Endodermal cell (in vitro differentiated cells): Measurements from ENCODE around the gene HOXA6. TPM values are rescaled to one million over a fixed set of nuclear protein-coding genes. Genes with fewer than 3 reads are reported as not detected.

Experiments
- DNase-seq: peaks from one replicate; pipeline ENCODE4 v3.0.0-alpha.2; 2017
- H3K27ac ChIP-seq: 2 replicates; pipeline ENCODE4 v1.5.1; 2013; ENCODE audit warnings: mild to moderate bottlenecking, low read depth, low read length, moderate library complexity
- H3K27me3 ChIP-seq: 2 replicates; pipeline ENCODE4 v1.6.1; 2013; ENCODE audit warnings: mild to moderate bottlenecking, low read length, moderate library complexity; ENCODE audit not compliant: insufficient read depth, control insufficient read depth, poor library complexity, severe bottlenecking
- H3K36me3 ChIP-seq: 2 replicates; pipeline ENCODE4 v1.7.0; 2013; ENCODE audit warnings: mild to moderate bottlenecking, low read length, moderate library complexity; ENCODE audit not compliant: control insufficient read depth, insufficient read depth
- H3K4me1 ChIP-seq: one replicate; pipeline ENCODE4 v1.7.0; 2013; ENCODE audit warnings: low read length; ENCODE audit not compliant: control insufficient read depth, insufficient read depth
- H3K4me3 ChIP-seq: 2 replicates; pipeline ENCODE4 v1.5.1; 2013; ENCODE audit warnings: mild to moderate bottlenecking, low read length, moderate library complexity
- H3K9ac ChIP-seq: 2 replicates; pipeline ENCODE4 v1.6.1; 2013; ENCODE audit warnings: mild to moderate bottlenecking, low read length, moderate library complexity; ENCODE audit not compliant: poor library complexity, severe bottlenecking; ENCODE audit errors: extremely low read depth
- H3K9me3 ChIP-seq: 2 replicates; pipeline ENCODE4 v1.6.1; 2013; ENCODE audit warnings: mild to moderate bottlenecking, low read length, moderate library complexity; ENCODE audit not compliant: control insufficient read depth
- H3K27ac Mint-ChIP-seq: 2 replicates; pipeline ENCODE4 v1.8.0; 2020; ENCODE audit warnings: mixed read lengths
- H3K27me3 Mint-ChIP-seq: 2 replicates; pipeline ENCODE4 v1.8.0; 2021; ENCODE audit warnings: mild to moderate bottlenecking, mixed read lengths; ENCODE audit not compliant: insufficient read depth
- H3K36me3 Mint-ChIP-seq: 2 replicates; pipeline ENCODE4 v1.8.0; 2020; ENCODE audit warnings: low read depth, mixed read lengths
- H3K4me1 Mint-ChIP-seq: 2 replicates; pipeline ENCODE4 v1.8.0; 2020; ENCODE audit warnings: mixed read lengths
- H3K4me3 Mint-ChIP-seq: 2 replicates; pipeline ENCODE4 v1.8.0; 2020; ENCODE audit warnings: mild to moderate bottlenecking, moderate library complexity, mixed read lengths
- H3K9me3 Mint-ChIP-seq: 2 replicates; pipeline ENCODE4 v1.8.0; 2020; ENCODE audit warnings: mild to moderate bottlenecking, mixed read lengths
- WGBS, 2 experiments: methylation state at CpG; one replicate each; pipeline versions ENCODE4 v1.1.5 to v1.1.7; 2013; ENCODE audit warnings: missing lambda C conversion rate in 2 of 2, mixed read lengths in 1 of 2; ENCODE audit not compliant: insufficient coverage in 1 of 2, insufficient read length in 1 of 2; 5-methylcytosine and 5-hydroxymethylcytosine counted together
- total RNA-seq, 2 donors: library from RNA; stranded (reverse); fragmentation: NEBNext Ultra II Directional in 1 of 2; extraction: Animal tissue kit (Norgen Biotek cat#: 25700) in 1 of 2; gene quantifications; 2 replicates in 1 of 2; 3 replicates in 1 of 2; pipeline ENCODE4 v1.2.1, GENCODE V29; 2021
- TF ChIP-seq, protein P1 (sequence below): fragments of 200-600 bp; sonication (generic); conservative IDR thresholded peaks from 2 replicates; pipeline ENCODE4 v1.5.0; 2021; ENCODE audit warnings: antibody characterized with exemption, mild to moderate bottlenecking

HOXA6 gene
- total RNA-seq, 2 donors from 2014 or later, result not detected

DNA sequence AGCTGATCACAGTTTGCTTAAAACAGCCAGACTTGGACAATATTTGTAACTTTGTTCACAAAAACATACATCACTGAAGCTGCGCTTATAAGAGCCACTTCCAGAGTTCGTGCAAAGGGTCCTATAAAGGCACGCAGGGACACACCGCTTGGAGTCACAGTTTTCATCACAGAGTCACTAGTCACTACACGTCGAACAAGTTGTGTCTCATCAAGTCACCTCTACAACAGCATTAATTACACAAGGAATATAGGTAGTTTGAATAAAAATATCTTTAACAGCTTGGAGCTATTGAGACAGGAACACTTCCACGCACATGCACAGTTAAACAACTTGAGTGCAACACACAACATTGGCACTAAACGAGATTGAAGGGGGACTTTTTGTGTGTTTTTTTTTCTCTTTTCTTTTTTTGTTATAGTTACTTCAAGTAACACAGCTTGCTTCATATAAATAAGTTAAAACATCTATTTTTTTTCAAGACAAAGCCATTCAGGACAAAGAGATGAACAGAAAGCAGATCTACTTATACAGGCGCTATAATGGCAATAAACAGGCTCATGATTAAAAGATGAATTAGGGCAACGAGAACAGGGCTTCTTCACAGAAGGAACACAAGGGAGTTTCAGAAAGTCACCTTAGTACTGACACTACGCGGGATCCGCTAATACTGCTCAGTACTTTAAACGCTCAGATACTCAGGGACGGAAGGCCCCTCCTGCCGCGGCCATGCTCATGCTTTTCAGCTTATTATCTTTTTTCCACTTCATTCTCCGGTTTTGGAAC, 6.2 kb downstream of the HOXA6 start:
- Mint-ChIP-seq H3K9me3 (peaks cover 6% of the 10 kb centered on the region), H3K4me1 (peaks cover 11% of the 10 kb centered on the region), H3K36me3 (no peaks in the 10 kb centered on the region), H3K27me3 (peaks cover 100% of the 10 kb centered on the region), H3K27ac (no peak overlapping the region), H3K4me3 (no peak overlapping the region)
- TF ChIP-seq, protein P1, sequence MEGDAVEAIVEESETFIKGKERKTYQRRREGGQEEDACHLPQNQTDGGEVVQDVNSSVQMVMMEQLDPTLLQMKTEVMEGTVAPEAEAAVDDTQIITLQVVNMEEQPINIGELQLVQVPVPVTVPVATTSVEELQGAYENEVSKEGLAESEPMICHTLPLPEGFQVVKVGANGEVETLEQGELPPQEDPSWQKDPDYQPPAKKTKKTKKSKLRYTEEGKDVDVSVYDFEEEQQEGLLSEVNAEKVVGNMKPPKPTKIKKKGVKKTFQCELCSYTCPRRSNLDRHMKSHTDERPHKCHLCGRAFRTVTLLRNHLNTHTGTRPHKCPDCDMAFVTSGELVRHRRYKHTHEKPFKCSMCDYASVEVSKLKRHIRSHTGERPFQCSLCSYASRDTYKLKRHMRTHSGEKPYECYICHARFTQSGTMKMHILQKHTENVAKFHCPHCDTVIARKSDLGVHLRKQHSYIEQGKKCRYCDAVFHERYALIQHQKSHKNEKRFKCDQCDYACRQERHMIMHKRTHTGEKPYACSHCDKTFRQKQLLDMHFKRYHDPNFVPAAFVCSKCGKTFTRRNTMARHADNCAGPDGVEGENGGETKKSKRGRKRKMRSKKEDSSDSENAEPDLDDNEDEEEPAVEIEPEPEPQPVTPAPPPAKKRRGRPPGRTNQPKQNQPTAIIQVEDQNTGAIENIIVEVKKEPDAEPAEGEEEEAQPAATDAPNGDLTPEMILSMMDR, result no peak
- Histone ChIP-seq H3K27me3 (peaks cover 100% of the 10 kb centered on the region), H3K4me3 (no peak overlapping the region), H3K27ac (no peak overlapping the region), H3K4me1 (no peaks in the 10 kb centered on the region), H3K36me3 (no peaks in the 10 kb centered on the region), H3K9me3 (peaks cover 3% of the 10 kb centered on the region), H3K9ac (no peak overlapping the region)
- no peak for DNase-seq
- WGBS, 2 experiments, result 37 to 48% methylated on average over 13 to 18 of the region's 18 CpGs

DNA sequence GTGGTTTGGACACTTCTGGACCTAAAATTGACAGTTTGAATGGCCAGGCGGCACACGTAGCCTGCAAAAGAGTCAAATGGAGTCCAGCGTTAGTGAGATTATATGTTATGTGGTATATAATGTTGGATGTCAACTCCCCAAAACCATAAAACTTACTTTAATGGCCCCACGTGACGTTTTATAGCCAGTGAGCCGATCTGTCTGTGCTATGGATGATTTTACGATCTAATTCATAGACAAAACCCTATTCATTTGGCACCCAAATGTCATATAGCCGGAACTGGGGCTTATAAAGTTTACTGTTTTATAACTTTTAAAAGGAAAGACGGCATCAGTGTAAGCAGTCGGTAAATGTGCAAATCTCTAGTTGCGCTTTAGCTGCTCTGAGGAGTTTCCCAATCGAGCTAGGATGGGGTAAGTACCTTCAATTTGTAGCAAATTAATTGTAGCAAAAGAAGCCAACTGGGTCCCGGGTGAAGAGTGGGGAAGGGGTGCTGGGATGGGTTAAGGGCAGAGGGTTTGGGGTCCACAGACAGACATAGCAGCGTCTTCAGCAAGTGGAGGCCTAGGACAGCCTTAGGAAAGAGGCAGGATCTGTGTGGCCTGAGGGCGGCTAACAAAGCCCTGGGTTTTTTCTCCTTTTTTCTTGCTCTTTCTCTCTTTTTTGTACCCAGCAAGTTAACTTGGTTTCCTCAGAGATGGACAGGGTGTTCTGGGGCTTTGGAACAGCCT, 7.3 kb downstream of the HOXA6 start:
- no peaks in the 10 kb centered on the region for H3K4me1 ChIP-seq
- H3K9me3 ChIP-seq, result peaks cover 3% of the 10 kb centered on the region
- Mint-ChIP-seq H3K27me3 (peaks cover 100% of the 10 kb centered on the region), H3K36me3 (no peaks in the 10 kb centered on the region), H3K27ac (no peak overlapping the region), H3K4me3 (no peak overlapping the region), H3K9me3 (peaks cover 4% of the 10 kb centered on the region), H3K4me1 (peaks cover 11% of the 10 kb centered on the region)
- TF ChIP-seq, protein P1, result no peak
- DNase-seq, result no peak
- 32 to 43% methylated on average over 9 to 15 of the region's 15 CpGs for WGBS, 2 experiments
- no peak overlapping the region for H3K27ac ChIP-seq
- H3K36me3 ChIP-seq, result no peaks in the 10 kb centered on the region
- no peak overlapping the region for H3K4me3 ChIP-seq
- H3K27me3 ChIP-seq, result peaks cover 100% of the 10 kb centered on the region
- no peak overlapping the region for H3K9ac ChIP-seq

DNA sequence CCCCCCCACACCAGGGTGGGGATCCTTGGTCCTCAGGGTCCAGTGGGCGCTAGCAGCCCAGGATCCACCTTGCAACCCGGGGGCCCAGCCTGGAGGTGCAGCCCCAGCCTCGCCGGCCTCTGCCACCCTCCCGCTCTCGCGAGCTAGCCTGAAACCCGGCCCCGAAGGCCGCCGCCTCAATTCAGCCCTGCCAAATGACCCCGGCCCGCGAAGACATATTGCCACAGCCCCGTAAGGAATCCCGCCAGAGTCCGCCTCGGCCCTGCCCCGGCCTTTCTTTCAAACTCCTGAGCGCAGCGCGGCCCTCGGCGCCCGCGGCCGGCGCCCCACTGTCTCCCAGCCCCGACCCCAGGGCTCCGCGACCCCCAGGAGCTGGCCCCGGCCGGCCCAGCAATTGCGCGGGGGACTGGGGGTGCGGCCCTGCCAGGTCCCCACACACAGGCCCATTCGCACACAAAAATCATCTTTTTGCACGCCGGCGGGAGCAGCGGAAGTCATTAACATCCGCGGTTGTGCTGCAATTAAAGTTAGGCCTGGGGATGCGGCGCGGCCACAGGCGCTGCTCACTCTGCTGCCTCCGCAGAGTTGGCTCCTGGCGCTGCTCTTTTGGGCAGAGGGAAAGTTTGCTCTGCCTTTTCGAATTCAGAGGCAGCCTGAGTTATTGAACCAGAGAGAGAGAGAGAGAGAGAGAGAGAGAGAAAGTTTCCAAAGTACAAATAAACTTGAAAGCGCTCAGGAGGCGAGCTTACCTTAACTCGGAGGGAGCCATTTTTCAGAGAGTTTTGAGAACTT, 8.0 kb downstream of the HOXA6 start:
- Histone ChIP-seq H3K27ac (peak overlapping the region; percentile 21), H3K9me3 (peaks cover 3% of the 10 kb centered on the region), H3K9ac (no peak overlapping the region), H3K4me1 (no peaks in the 10 kb centered on the region), H3K27me3 (peaks cover 100% of the 10 kb centered on the region), H3K36me3 (no peaks in the 10 kb centered on the region), H3K4me3 (peak overlapping the region; percentile 5)
- TF ChIP-seq, protein P1, result no peak
- H3K4me1 Mint-ChIP-seq, result peaks cover 11% of the 10 kb centered on the region
- no peak overlapping the region for H3K27ac Mint-ChIP-seq
- H3K27me3 Mint-ChIP-seq, result peaks cover 100% of the 10 kb centered on the region
- no peaks in the 10 kb centered on the region for H3K9me3 Mint-ChIP-seq
- no peak overlapping the region for H3K4me3 Mint-ChIP-seq
- WGBS, 2 experiments, result 3% methylated on average over 19 to 53 of the region's 53 CpGs
- peak; percentile 73 for DNase-seq
- no peaks in the 10 kb centered on the region for H3K36me3 Mint-ChIP-seq
